SK-N-SH (cell line): ENCODE data around the gene ARHGEF3. TPM values are rescaled to one million over a fixed set of nuclear protein-coding genes. Genes with fewer than 3 reads are reported as not detected.

ENCODE experiments used
- CTCF ChIA-PET: fragments of 300-600, 350-600 bp; formaldehyde crosslinking; extraction: SDS; loops from one replicate; lab custom pipeline; 2021; lab: Yijun Ruan, JAX
- POLR2A ChIA-PET: fragments of 350-600 bp; sonication (Branson Sonifier 250); formaldehyde crosslinking; extraction: SDS; loops from one replicate; lab custom pipeline; 2020; ENCODE audit warnings: antibody characterized with exemption, inconsistent platforms; lab: Yijun Ruan, JAX
- DNase-seq: peaks from one replicate; pipeline ENCODE4 v3.0.0; 2012
- H2AFZ ChIP-seq: fragments of 200-600 bp; sonication (generic); 2 replicates; pipeline ENCODE4 v1.8.1; 2016; ENCODE audit warnings: antibody characterized with exemption, mild to moderate bottlenecking, low read depth
- H3F3A ChIP-seq: fragments of 200-600 bp; sonication (generic); replicated peaks from 2 replicates; pipeline ENCODE3; 2016; ENCODE audit warnings: antibody characterized with exemption, mild to moderate bottlenecking; ENCODE audit not compliant: insufficient read depth
- H3K27ac ChIP-seq, 2 experiments: fragments of 200-500 bp in 1 of 2; fragments of 200-600 bp in 1 of 2; sonication (Bioruptor generic) in 1 of 2; sonication (generic), shearing (Covaris generic) in 1 of 2; 2 replicates each; pipeline versions ENCODE4 v1.5.1 to v1.6.1; 2014 to 2016; ENCODE audit warnings: low read depth in 2 of 2, inconsistent platforms in 1 of 2, low read length in 1 of 2, mild to moderate bottlenecking in 1 of 2, mixed read lengths in 1 of 2
- H3K27me3 ChIP-seq: fragments of 200-600 bp; sonication (generic), shearing (Covaris generic); 2 replicates; pipeline ENCODE4 v1.6.1; 2016; ENCODE audit warnings: mixed run types; ENCODE audit not compliant: insufficient read depth
- H3K36me3 ChIP-seq, 2 experiments: fragments of 200-500 bp in 1 of 2; fragments of 200-600 bp in 1 of 2; sonication (Bioruptor generic) in 1 of 2; sonication (generic) in 1 of 2; replicated peaks in 1 of 2; 2 replicates each; pipeline versions ENCODE3 to v1.5.1; 2014 to 2016; ENCODE audit warnings: low read length in 1 of 2, mild to moderate bottlenecking in 1 of 2; ENCODE audit not compliant: insufficient read depth in 2 of 2, control insufficient read depth in 1 of 2
- H3K4me1 ChIP-seq, 2 experiments: fragments of 200-500 bp in 1 of 2; fragments of 200-600 bp in 1 of 2; sonication (Bioruptor generic) in 1 of 2; sonication (generic), shearing (Covaris generic) in 1 of 2; 2 replicates each; pipeline versions ENCODE4 v1.5.1 to v1.6.1; 2014 to 2016; ENCODE audit warnings: low read depth in 1 of 2, low read length in 1 of 2, mixed run types in 1 of 2; ENCODE audit not compliant: insufficient read depth in 2 of 2, control insufficient read depth in 1 of 2
- H3K4me2 ChIP-seq: fragments of 200-600 bp; sonication (generic), shearing (Covaris generic); 2 replicates; pipeline ENCODE4 v1.6.1; 2017; ENCODE audit warnings: mixed run types
- H3K4me3 ChIP-seq, 2 experiments: fragments of 200-500 bp in 1 of 2; fragments of 200-600 bp in 1 of 2; sonication (Bioruptor generic) in 1 of 2; sonication (generic), shearing (Covaris generic) in 1 of 2; 2 replicates each; pipeline versions ENCODE4 v1.5.1 to v1.8.1; 2014 to 2016; ENCODE audit warnings: low read depth in 2 of 2, inconsistent platforms in 1 of 2, low read length in 1 of 2, mild to moderate bottlenecking in 1 of 2, mixed read lengths in 1 of 2, moderate library complexity in 1 of 2
- H3K79me2 ChIP-seq: fragments of 200-600 bp; sonication (generic); 2 replicates; pipeline ENCODE4 v1.8.1; 2017; ENCODE audit warnings: mild to moderate bottlenecking; ENCODE audit not compliant: insufficient read depth
- H3K9ac ChIP-seq: fragments of 200-600 bp; sonication (generic); 2 replicates; pipeline ENCODE4 v1.6.1; 2017; ENCODE audit warnings: mixed run types
- H3K9me2 ChIP-seq: fragments of 200-600 bp; sonication (generic); 2 replicates; pipeline ENCODE4 v1.6.1; 2017; ENCODE audit warnings: mixed run types
- H3K9me3 ChIP-seq: fragments of 200-600 bp; sonication (generic); 2 replicates; pipeline ENCODE4 v1.6.1; 2017; ENCODE audit warnings: mixed run types, mild to moderate bottlenecking, moderate library complexity
- H4K20me1 ChIP-seq: fragments of 200-600 bp; sonication (generic); 2 replicates; pipeline ENCODE4 v1.6.1; 2017; ENCODE audit warnings: mild to moderate bottlenecking, mixed run types; ENCODE audit not compliant: insufficient read depth
- CHD2 ChIP-seq: fragments of 150-350 bp; IDR thresholded peaks from 2 replicates; pipeline ENCODE4 v1.6.1; 2018; ENCODE audit warnings: low read length; ENCODE audit not compliant: partially characterized antibody
- EP300 ChIP-seq, 2 experiments: IDR thresholded peaks; 2 replicates each; pipeline versions ENCODE4 v1.4.0 to v1.6.1; 2012; ENCODE audit warnings: borderline replicate concordance in 1 of 2, low read depth in 1 of 2, low read length in 1 of 2
- FOSL2 ChIP-seq: IDR thresholded peaks from 2 replicates; pipeline ENCODE4 v1.4.0; 2012; ENCODE audit warnings: low read depth, mild to moderate bottlenecking, moderate library complexity, borderline replicate concordance
- FOXM1 ChIP-seq: IDR thresholded peaks from 2 replicates; pipeline ENCODE4 v1.4.0; 2012; ENCODE audit warnings: low read depth, mild to moderate bottlenecking
- JUND ChIP-seq: IDR thresholded peaks from 2 replicates; pipeline ENCODE4 v1.4.0; 2012
- RCOR1 ChIP-seq: fragments of 150-350 bp; IDR thresholded peaks from 2 replicates; pipeline ENCODE4 v1.6.1; 2017; ENCODE audit warnings: antibody characterized with exemption, low read length
- RXRA ChIP-seq: IDR thresholded peaks from 2 replicates; pipeline ENCODE4 v1.4.0; 2012; ENCODE audit warnings: low read depth, mild to moderate bottlenecking, borderline replicate concordance
- SIN3A ChIP-seq: IDR thresholded peaks from 2 replicates; pipeline ENCODE4 v1.6.1; 2012; ENCODE audit warnings: low read depth, mild to moderate bottlenecking, low read length, moderate library complexity, borderline replicate concordance
- TAF1 ChIP-seq: IDR thresholded peaks from 2 replicates; pipeline ENCODE4 v1.6.1; 2012; ENCODE audit warnings: low read depth, mild to moderate bottlenecking, low read length, moderate library complexity, borderline replicate concordance
- TCF12 ChIP-seq: IDR thresholded peaks from 2 replicates; pipeline ENCODE4 v1.4.0; 2012
- YY1 ChIP-seq: IDR thresholded peaks from 2 replicates; pipeline ENCODE4 v1.4.0; 2012; ENCODE audit warnings: low read depth, mild to moderate bottlenecking
- WGBS: methylation state at CpG from one replicate; pipeline ENCODE4 v1.1.6; 2017; ENCODE audit warnings: low lambda C conversion rate; 5-methylcytosine and 5-hydroxymethylcytosine counted together
- polyA plus RNA-seq, 3 experiments: library from polyadenylated mRNA; depleted of rRNA; stranded (reverse); fragments of >200 nt; gene quantifications; 2 replicates each; pipeline ENCODE4 v1.2.3, GENCODE V29; 2012
- TF ChIP-seq, protein P1 (sequence below): fragments of 150-350 bp; IDR thresholded peaks from 2 replicates; pipeline ENCODE4 v1.6.1; 2017; ENCODE audit warnings: antibody characterized with exemption, low read length, low read depth, borderline replicate concordance
- TF ChIP-seq, protein P2 (sequence below): IDR thresholded peaks from 2 replicates; pipeline ENCODE4 v1.4.0; 2012; ENCODE audit warnings: low read depth, borderline replicate concordance
- TF ChIP-seq, protein P3 (sequence below): IDR thresholded peaks from 2 replicates; pipeline ENCODE4 v1.4.0; 2012; ENCODE audit warnings: low read depth, borderline replicate concordance

ARHGEF3 gene
- polyA plus RNA-seq, 1 of the 3 experiments (the other 2 are of a cell fraction) = 5.9 TPM

DNA sequence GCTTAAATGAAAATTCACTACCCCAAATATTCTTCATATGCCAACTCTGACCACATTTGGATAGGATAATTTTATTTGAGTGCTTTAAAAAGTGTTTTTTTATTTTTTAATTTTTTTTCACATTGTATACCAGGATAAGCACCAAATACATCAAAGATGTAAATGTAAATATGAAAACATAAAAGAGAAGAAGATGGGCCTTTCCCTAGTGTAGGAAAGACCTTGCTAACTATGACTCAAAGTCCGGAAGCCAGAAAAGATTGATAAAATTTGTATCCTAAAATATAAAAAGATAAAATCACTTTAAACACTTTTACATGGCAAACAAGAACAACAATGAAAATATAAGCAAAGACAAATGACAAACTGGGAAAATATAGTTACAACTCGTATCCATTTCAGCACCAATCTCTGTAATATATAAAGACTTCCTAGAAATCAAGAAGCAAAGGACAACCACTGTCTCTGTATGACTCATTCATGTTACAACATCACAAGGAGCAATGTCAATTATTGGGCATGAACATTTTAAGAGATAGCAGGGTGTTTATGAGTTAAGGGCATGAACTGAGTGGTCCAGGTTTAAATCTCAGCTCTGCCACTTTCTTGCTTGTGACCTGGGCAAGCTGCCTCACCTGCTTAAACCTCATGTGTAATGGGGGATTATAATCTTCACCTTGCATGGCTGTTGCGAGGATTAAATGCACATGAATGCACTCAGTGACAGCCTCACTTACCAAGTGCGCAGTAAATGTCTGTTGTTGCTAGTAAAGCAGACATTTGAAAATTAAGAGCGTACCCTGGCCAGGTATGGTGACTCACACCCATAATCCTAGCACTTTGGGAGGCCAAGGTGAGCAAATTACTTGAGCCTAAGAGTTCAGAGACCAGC lies 25.3 kb upstream of the ARHGEF3 start:
- H3K27ac ChIP-seq = no peak overlapping the region
- no peak for DNase-seq
- no peaks in the 10 kb centered on the region for H4K20me1 ChIP-seq
- no peaks in the 10 kb centered on the region for H3K9me3 ChIP-seq
- H2AFZ ChIP-seq = no peak overlapping the region
- no peak overlapping the region for H3K4me3 ChIP-seq
- no peak overlapping the region for H3K4me2 ChIP-seq
- ChIA-PET POLR2A (no interaction called here), CTCF (interaction anchor here (1.6 to 2.0 kb wide), 3 partner anchors 26 to 169 kb away, joined by 6 to 8 read pairs (median 7); partner anchors contain the start of gene ARHGEF3)
- no peaks in the 10 kb centered on the region for H3K36me3 ChIP-seq
- no peak for TF ChIP-seq TAF1
- TF ChIP-seq FOXM1 = no peak
- TF ChIP-seq EP300 (IDR thresholded peaks at IDR 0.05; ENCODE audit: borderline replicate concordance in 1 of 2, low read depth in 1 of 2, low read length in 1 of 2) = no peak
- no peak for TF ChIP-seq RCOR1
- WGBS = 91% methylated on average over 5 of the region's 5 CpGs
- peaks cover 0 to 7% of the 10 kb centered on the region in 2 experiments; a peak in 2 of 4 replicates for H3K4me1 ChIP-seq
- no peaks in the 10 kb centered on the region for H3K9me2 ChIP-seq
- H3K27me3 ChIP-seq = no peaks in the 10 kb centered on the region
- H3K9ac ChIP-seq = no peak overlapping the region
- H3F3A ChIP-seq = no peaks in the 10 kb centered on the region
- H3K79me2 ChIP-seq = no peaks in the 10 kb centered on the region

DNA sequence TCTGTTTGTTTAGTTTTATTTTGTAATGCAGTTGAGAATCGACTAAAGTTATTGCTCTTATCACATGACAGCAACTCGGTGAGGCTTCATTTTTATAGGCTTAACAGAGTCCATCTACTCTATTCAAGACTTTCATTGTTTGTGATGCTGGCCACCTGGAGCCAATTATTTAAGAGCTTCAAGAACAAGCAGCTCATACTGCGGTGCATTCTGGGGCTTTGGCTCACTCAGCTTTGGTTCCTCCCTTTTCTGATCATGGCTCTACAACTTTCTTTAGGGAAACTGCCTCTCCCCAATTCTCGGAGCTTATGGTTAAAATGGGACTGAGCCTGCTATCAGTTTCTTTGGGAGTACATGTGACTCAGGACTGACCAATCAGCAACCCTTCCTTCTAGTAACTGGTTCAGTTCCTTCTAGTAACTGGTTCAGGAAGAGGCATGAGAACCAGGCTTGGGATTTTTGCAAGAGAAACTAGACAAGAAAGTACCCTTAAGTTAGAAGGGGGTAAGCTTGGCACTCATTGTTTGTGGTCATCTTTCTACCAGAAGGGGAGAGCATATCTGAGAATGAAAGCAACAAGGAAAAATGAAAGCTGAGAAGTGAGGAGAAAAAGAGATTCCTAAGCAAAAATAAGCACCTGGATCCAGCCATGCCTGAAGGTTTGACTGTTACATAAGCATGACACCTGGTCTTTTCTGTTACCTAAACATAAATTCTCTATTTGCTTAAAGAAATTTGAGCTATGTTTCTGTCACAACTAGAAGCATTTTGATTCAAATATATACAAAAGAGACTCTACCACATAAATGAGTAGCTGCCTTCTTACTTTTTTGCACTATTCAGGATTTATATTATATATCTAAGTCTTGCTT lies 24.1 kb upstream of the ARHGEF3 start:
- H3K9me3 ChIP-seq = no peaks in the 10 kb centered on the region
- H3F3A ChIP-seq = no peaks in the 10 kb centered on the region
- H4K20me1 ChIP-seq = no peaks in the 10 kb centered on the region
- no peak overlapping the region for H3K27ac ChIP-seq
- H3K4me1 ChIP-seq = peaks cover 0 to 10% of the 10 kb centered on the region in 2 experiments; a peak in 2 of 4 replicates
- H3K79me2 ChIP-seq = no peaks in the 10 kb centered on the region
- POLR2A ChIA-PET = interaction anchor here (0.7 kb wide), 1 partner anchor 10 kb away, joined by 4 read pairs; no protein-coding TSS in a partner anchor
- 24% methylated on average over 4 of the region's 4 CpGs for WGBS
- no peak for TF ChIP-seq RXRA
- TF ChIP-seq, protein P1, sequence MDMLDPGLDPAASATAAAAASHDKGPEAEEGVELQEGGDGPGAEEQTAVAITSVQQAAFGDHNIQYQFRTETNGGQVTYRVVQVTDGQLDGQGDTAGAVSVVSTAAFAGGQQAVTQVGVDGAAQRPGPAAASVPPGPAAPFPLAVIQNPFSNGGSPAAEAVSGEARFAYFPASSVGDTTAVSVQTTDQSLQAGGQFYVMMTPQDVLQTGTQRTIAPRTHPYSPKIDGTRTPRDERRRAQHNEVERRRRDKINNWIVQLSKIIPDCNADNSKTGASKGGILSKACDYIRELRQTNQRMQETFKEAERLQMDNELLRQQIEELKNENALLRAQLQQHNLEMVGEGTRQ = no peak
- TF ChIP-seq, protein P2, sequence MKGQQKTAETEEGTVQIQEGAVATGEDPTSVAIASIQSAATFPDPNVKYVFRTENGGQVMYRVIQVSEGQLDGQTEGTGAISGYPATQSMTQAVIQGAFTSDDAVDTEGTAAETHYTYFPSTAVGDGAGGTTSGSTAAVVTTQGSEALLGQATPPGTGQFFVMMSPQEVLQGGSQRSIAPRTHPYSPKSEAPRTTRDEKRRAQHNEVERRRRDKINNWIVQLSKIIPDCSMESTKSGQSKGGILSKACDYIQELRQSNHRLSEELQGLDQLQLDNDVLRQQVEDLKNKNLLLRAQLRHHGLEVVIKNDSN = 0 out of 2 replicates have a peak, but pooled peaks have one; percentile 38
- no peak for TF ChIP-seq YY1
- TF ChIP-seq SIN3A = no peak
- TF ChIP-seq CHD2 = no peak
- TF ChIP-seq FOSL2 = no peak
- no peak for TF ChIP-seq TAF1
- TF ChIP-seq RCOR1 = no peak
- TF ChIP-seq, protein P3, sequence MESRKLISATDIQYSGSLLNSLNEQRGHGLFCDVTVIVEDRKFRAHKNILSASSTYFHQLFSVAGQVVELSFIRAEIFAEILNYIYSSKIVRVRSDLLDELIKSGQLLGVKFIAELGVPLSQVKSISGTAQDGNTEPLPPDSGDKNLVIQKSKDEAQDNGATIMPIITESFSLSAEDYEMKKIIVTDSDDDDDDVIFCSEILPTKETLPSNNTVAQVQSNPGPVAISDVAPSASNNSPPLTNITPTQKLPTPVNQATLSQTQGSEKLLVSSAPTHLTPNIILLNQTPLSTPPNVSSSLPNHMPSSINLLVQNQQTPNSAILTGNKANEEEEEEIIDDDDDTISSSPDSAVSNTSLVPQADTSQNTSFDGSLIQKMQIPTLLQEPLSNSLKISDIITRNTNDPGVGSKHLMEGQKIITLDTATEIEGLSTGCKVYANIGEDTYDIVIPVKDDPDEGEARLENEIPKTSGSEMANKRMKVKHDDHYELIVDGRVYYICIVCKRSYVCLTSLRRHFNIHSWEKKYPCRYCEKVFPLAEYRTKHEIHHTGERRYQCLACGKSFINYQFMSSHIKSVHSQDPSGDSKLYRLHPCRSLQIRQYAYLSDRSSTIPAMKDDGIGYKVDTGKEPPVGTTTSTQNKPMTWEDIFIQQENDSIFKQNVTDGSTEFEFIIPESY = no peak
- peak; percentile 41; the same call in 1 of the 2 replicates for TF ChIP-seq TCF12
- no peak for TF ChIP-seq JUND
- no peak overlapping the region for H3K4me3 ChIP-seq
- DNase-seq = no peak
- CTCF ChIA-PET = interaction anchor here (0.7 to 2.0 kb wide), 7 partner anchors 25 to 182 kb away, joined by 3 to 10 read pairs (median 6); partner anchors contain the start of gene ARHGEF3
- no peaks in the 10 kb centered on the region for H3K36me3 ChIP-seq
- no peak overlapping the region for H3K4me2 ChIP-seq
- no peaks in the 10 kb centered on the region for H3K27me3 ChIP-seq
- H2AFZ ChIP-seq = peak overlapping the region; percentile 23; the same call in 1 of the 2 replicates
- H3K9me2 ChIP-seq = no peaks in the 10 kb centered on the region
- no peak overlapping the region for H3K9ac ChIP-seq
